Measurements from ENCODE around the gene CPLANE2.
"Not testable (repeated sequence)": the region's sequence is repeated elsewhere in the genome, so short reads cannot be mapped to it uniquely, and the experiment has no call there.

Gene CPLANE2

DNA sequence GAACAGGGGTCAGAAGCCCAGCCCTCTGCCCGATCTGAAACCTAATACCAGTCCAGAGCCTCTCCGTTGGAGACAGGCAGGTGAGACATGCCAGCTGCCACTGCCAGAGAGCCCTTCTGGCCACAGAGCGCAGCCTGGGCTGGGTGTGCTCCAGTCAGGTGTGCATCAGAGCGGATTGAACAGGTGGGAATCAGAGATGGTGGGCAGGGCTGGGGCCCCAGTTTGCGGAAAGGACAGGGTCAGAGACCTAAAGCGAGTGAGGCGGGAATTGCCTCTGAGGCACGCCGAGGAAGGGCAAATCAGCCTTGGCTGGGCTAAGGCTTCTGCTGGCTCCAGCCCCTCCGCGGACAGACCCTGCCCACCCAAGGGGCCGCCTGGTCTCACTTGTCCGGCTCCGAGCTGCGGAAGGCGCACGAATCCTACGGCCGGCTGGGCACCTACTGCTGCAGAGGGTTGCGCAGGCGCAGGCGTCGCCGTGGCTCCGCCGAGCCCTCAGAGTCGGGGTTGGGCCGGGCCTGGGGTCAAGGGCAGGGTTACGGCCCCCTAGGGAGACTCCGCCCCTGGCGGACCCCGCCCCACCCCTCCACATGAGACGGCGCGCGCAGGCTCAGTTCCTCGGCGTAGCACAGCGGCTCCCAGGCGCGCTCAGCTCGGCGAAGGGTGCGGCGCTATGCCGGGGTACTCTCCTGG is 10.3 kb downstream of the CPLANE2 start:
- no peak for DNase-seq

DNA sequence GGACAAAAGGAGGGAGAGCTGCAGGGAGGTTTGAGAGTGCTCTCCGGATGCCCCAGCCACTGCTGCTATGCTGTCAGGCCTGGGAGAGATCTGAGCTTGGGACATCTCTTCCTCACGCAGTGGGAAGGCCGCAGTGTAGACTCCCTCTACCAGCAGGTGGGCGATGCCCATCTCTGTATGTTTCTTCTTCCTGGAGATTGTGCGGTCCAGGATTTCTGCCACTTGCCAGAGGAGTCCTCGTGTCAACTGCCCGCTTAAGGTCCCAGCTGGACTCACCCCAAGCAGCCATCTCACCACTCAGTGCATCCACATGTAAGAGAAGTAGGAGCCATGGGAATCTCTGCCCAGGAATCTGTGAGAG is 10.9 kb downstream of the CPLANE2 start:
- no peak for DNase-seq

GRCh38 chr1:16224472-16224871 is 12.5 kb downstream of the CPLANE2 start:
- DNase-seq = no peak

DNA sequence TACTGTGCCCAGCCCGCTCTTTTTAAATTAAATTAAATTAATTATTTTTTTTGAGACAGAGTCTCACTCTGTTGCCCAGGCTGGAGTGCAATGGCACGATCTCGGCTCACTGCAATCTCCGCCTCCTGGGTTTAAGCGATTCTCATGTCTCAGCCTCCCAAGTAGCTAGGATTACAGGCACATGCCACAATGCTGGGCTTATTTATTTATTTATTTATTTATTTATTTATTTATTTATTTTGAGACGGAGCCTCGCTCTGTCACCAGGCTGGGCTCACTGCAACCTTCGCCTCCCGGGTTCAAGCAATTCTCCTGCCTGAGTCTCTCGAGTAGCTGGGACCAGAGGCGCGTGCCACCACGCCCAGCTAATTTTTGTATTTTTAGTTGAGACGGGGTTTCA is 14.3 kb downstream of the CPLANE2 start:
- DNase-seq = not testable (repeated sequence)

- DNase-seq = no peak
Measured at GRCh38 chr1:16221499-16221898, 15.5 kb downstream of the CPLANE2 start.

GRCh38 chr1:16219968-16220500 is 16.9 kb downstream of the CPLANE2 start:
- no peak for DNase-seq

DNA sequence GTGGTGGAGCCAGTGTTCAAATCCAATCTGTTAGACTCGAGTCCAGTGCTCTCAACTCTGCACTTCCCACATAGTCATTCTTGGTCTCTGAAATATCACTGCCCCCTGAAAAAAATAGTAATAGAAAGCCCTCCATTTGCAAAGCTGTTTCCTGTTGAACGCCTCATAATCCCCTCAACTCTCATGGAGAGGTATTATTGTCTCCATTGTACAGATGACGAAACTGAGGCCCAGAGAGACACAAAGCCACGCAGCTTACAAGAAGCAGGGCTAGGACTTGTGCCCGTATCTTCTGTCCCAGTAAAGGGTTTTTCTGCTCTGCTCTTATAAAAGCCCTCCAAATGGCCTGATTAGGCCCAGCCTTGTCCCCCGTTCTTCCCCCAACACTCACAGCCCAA is 18.3 kb downstream of the CPLANE2 start:
- no peak for DNase-seq

DNA sequence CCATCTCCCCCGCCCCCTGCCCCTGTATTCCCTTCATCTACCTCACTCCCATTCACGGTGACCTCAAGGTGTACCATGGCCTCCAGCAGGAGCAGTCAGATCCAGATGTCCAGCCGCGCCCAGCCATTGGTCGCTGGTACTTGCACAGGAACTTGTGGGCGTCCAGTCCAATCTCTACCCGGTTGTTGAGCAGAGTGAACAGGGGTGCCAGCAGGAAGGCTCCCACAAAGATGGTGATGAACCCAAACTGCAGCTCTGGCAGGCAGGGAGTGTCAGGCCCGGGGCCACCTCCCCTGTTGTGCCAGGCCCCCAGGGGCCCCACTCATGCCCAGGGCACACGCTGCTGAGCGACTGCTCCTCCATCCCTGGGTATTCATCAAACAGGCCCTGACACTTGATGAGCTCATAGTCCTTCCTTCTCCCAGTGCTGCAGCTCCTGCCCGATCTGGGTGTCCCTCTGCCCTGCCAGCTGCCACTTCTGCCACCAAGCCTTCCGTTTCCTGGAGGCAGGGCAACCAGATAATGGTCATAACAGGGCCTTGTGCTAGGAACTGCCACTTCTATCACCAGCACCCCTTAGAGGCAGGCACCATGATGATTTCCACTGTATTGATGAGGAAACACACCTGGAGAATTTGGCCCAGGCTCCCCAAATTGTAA is 18.8 kb downstream of the CPLANE2 start:
- DNase-seq = no peak

DNA sequence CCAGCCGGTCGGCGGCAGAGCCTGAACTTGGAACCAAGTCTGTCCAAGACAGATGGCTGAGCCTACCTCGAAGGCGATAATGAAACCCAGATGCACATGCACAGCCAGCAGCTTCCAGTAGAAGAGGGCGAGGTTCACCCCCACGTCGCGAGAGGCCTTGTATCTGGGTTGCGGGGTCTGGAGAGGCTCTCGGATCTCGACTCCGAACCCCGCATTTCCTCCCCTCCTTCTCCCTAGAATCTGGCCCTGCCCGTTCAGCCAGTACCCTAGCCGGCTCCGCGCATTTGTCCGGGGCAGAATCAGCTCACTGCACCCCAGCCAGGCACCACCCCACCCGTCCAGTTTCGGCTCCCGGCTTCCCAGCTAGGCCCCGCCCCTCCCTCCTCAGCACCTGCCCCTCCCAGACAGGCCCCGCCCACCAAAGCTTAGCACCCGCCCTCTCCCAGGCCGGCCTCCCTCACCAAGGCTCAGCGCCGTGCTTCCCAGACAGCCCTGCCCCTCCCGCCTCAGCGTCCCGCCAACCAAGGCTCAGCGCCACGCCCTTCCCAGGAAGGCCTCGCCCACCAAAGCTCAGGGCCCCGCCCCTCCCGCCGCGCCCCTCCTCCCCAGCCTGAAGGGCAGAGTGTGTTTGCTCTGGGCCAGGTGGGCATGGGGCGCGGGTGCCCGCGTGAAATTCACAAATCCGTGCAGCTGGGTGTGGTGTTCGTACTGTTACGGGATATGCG is 19.8 kb downstream of the CPLANE2 start:
- DNase-seq = peak; percentile 98

GRCh38 chr1:16215882-16216753 is 20.9 kb downstream of the CPLANE2 start:
- DNase-seq = peak; percentile 78

DNA sequence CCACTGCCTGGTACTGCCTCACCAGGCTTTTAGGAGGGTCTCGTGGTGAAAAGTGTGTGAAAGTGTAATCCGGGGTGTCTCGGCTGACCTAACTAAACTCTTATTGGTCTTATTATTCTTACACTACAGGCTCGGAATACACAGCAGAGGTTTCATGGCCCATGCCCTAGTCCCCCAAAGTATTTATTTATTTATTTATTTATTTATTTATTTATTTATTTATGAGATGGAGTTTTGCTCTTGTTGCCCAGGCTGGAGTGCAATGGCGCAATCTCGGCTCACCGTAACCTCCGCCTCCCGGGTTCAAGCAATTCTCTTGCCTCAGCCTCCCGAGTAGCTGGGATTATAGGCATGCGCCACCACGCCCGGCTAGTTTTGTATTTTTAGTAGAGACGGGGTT is 21.7 kb downstream of the CPLANE2 start:
- not testable (repeated sequence) for DNase-seq

DNA sequence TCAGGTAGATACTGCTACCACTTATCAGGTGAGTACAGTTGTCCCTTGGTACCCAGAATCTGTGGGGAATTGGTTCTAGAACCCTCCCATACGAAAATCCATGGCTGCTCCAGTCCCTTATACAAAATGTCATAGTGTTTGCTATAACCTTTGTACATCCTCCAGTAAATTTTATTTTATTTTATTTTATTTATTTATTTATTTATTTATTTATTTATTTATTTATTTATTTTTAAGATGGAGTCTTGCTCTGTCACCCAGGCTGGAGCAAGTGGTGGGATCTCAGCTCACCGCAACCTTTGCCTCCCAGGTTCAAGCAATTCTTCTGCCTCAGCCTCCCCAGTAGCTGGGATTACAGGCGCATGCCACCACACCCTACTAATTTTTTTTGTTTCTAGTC is 23.4 kb downstream of the CPLANE2 start:
- DNase-seq = not testable (repeated sequence)

DNA sequence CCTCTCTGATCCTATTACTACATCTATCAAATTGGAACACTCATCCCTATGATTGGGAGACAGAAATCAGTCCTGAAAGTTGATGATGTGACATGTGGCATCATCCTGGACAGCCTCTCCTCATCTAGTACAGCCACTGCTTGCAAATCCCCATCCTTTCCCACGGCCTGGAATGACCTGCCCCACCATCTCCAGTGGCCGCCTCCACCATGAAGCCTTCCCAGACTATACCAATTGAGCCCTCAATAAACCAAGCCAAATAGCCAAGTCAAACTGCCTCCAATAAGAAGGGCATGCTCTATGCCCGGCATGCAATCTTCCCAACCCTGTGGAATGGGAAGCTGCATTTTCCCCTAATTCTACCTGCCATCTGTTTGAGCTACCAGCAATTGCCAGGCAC is 24.0 kb downstream of the CPLANE2 start:
- no peak for DNase-seq

- DNase-seq = no peak
Measured at GRCh38 chr1:16212251-16212961, 24.6 kb downstream of the CPLANE2 start, which contains the start of gene ARHGEF19. TSS of gene ARHGEF19 (minus strand) at chr1:16212652. CDS start at chr1:16209054, 3,598 bp downstream.

GRCh38 chr1:16211824-16212223 is 25.2 kb downstream of the CPLANE2 start:
- DNase-seq = no peak

GRCh38 chr1:16210581-16210980 is 26.4 kb downstream of the CPLANE2 start:
- no peak for DNase-seq

DNA sequence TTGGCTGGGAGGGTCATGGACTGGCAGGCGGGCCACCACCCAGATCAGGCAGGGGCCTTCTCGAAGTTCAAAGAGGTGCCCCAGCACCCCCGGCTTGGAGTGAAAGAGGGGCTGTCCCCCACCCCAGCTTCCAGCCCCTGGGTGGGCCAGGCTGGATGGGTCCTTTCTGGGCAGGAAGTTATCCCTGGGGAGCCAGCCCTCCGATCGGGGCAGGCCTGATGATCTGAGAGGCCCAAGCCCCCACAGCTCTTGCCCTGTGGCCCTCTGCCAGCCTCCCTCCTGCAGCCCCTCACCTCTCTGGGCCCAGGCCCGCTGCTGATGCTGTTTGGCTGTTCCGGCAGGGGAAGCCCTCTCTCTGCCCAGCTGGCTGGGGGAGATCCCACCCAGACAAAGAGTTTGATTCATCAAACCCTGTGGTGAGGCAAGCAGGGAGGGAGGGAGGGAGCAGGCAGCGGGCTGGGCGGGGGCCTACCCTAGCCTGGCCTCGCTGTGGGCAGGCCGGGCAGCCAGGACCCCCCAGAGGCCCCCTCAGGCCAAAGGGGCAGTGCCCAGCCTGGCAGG is 27.1 kb downstream of the CPLANE2 start:
- no peak for DNase-seq

GRCh38 chr1:16209132-16209846 is 27.7 kb downstream of the CPLANE2 start:
- no peak for DNase-seq

GRCh38 chr1:16208270-16208987 is 28.6 kb downstream of the CPLANE2 start:
- DNase-seq = no peak
